HepG2 (cell line): ENCODE results near the gene ZSCAN21. TPM values are rescaled to one million over a fixed set of nuclear protein-coding genes. Genes with fewer than 3 reads are reported as not detected.

ENCODE experiments used
- EHMT2 ChIP-seq: fragments of 200-600 bp; sonication (generic); IDR thresholded peaks from 2 replicates; pipeline ENCODE4 v1.7.0; 2017; ENCODE audit warnings: antibody characterized with exemption, low read depth, low read length, borderline replicate concordance
- FOXA3 ChIP-seq: IDR thresholded peaks from 2 replicates; pipeline ENCODE4 v1.6.1; 2016; ENCODE audit warnings: missing genetic modification reagents, missing compliant biosample characterization
- MIER3 ChIP-seq: IDR thresholded peaks from 2 replicates; pipeline ENCODE4 v1.6.1; 2016; ENCODE audit warnings: missing compliant biosample characterization, borderline replicate concordance
- MTA3 ChIP-seq: sonication (generic); formaldehyde crosslinking; IDR thresholded peaks from 2 replicates; pipeline ENCODE4 v1.4.0; 2020; ENCODE audit warnings: missing genetic modification reagents
- NR2F2 ChIP-seq: IDR thresholded peaks from 2 replicates; pipeline ENCODE4 v1.6.1; 2012; ENCODE audit warnings: low read depth, inconsistent platforms, borderline replicate concordance
- NRL ChIP-seq: sonication (generic); formaldehyde crosslinking; IDR thresholded peaks from 2 replicates; pipeline ENCODE4 v1.5.0; 2020; ENCODE audit warnings: missing genetic modification reagents, mild to moderate bottlenecking, moderate library complexity, borderline replicate concordance
- PHF21A ChIP-seq: sonication (generic); formaldehyde crosslinking; IDR thresholded peaks from 2 replicates; pipeline ENCODE4 v1.5.0; 2020; ENCODE audit warnings: mild to moderate bottlenecking, missing genetic modification reagents
- POLR2G ChIP-seq: fragments of 200-400 bp; formaldehyde crosslinking; IDR thresholded peaks from 2 replicates; pipeline ENCODE4 v1.6.1; 2018; ENCODE audit warnings: mild to moderate bottlenecking, low read depth, low read length, moderate library complexity
- RARA ChIP-seq: IDR thresholded peaks from 2 replicates; pipeline ENCODE4 v1.6.1; 2016; ENCODE audit warnings: missing genetic modification reagents, missing compliant biosample characterization
- ZKSCAN5 ChIP-seq: sonication (generic); formaldehyde crosslinking; IDR thresholded peaks from 2 replicates; pipeline ENCODE4 v1.5.1; 2020; ENCODE audit warnings: mild to moderate bottlenecking, missing genetic modification reagents
- ZNF326 ChIP-seq: sonication (generic); formaldehyde crosslinking; IDR thresholded peaks from 2 replicates; pipeline ENCODE4 v1.4.0; 2020; ENCODE audit warnings: missing genetic modification reagents, borderline replicate concordance
- ZNF329 ChIP-seq: sonication (generic); formaldehyde crosslinking; IDR thresholded peaks from 2 replicates; pipeline ENCODE4 v1.9.0; 2021; ENCODE audit warnings: low read depth, mild to moderate bottlenecking, missing genetic modification reagents
- ZNF530 ChIP-seq: sonication (generic); formaldehyde crosslinking; IDR thresholded peaks from 2 replicates; pipeline ENCODE4 v1.5.0; 2020; ENCODE audit warnings: low read depth, mild to moderate bottlenecking, missing genetic modification reagents
- ZNF781 ChIP-seq: sonication (generic); formaldehyde crosslinking; IDR thresholded peaks from 2 replicates; pipeline ENCODE4 v1.5.1; 2020; ENCODE audit warnings: borderline replicate concordance, mild to moderate bottlenecking, missing genetic modification reagents; ENCODE audit errors: not compliant biosample characterization
- polyA plus RNA-seq, 8 experiments: library from polyadenylated mRNA; depleted of rRNA in 3 of 8; stranded (reverse) in 7 of 8; unstranded in 1 of 8; fragments of >200 nt; fragmentation: Illumina TruSeq in 4 of 8; extraction: Trizol in 4 of 8; gene quantifications; 2 replicates each; pipeline versions ENCODE4 v1.2.1 to v1.2.3, GENCODE V29; 2011 to 2016; ENCODE audit warnings: low read depth in 4 of 8, missing spikeins in 1 of 8, mixed read lengths in 1 of 8; ENCODE audit not compliant: insufficient read depth in 1 of 8
- total RNA-seq, 5 experiments: library from RNA; depleted of rRNA; stranded (reverse); fragments of >200 nt; fragmentation: Illumina TruSeq; extraction: Trizol; gene quantifications; 2 replicates each; pipeline ENCODE4 v1.2.3, GENCODE V29; 2016; ENCODE audit warnings: low read depth in 1 of 5
- TF ChIP-seq, protein P1 (sequence below): sonication (generic); formaldehyde crosslinking; IDR thresholded peaks from 2 replicates; pipeline ENCODE4 v1.4.0; 2020; ENCODE audit warnings: missing genetic modification reagents, borderline replicate concordance
- TF ChIP-seq, protein P2 (sequence below): sonication (generic); formaldehyde crosslinking; conservative IDR thresholded peaks from 2 replicates; pipeline ENCODE4 v1.4.0; 2020; ENCODE audit warnings: missing genetic modification reagents
- TF ChIP-seq, protein P3 (sequence below): sonication (generic); formaldehyde crosslinking; IDR thresholded peaks from 2 replicates; pipeline ENCODE4 v1.4.0; 2020; ENCODE audit warnings: missing genetic modification reagents
- TF ChIP-seq, protein P4 (sequence below): sonication (generic); formaldehyde crosslinking; IDR thresholded peaks from 2 replicates; pipeline ENCODE4 v1.5.0; 2020; ENCODE audit warnings: mild to moderate bottlenecking, missing genetic modification reagents, moderate library complexity
- TF ChIP-seq, protein P5 (sequence below): sonication (generic); formaldehyde crosslinking; IDR thresholded peaks from 2 replicates; pipeline ENCODE4 v1.4.0; 2020; ENCODE audit warnings: mild to moderate bottlenecking, missing genetic modification reagents

The ZSCAN21 gene
- total and polyA plus RNA-seq, 2 of the 13 experiments (the other 11 are each of a cell fraction or from before 2014, with no cell fraction given): 7.0 to 10.0 TPM

DNA sequence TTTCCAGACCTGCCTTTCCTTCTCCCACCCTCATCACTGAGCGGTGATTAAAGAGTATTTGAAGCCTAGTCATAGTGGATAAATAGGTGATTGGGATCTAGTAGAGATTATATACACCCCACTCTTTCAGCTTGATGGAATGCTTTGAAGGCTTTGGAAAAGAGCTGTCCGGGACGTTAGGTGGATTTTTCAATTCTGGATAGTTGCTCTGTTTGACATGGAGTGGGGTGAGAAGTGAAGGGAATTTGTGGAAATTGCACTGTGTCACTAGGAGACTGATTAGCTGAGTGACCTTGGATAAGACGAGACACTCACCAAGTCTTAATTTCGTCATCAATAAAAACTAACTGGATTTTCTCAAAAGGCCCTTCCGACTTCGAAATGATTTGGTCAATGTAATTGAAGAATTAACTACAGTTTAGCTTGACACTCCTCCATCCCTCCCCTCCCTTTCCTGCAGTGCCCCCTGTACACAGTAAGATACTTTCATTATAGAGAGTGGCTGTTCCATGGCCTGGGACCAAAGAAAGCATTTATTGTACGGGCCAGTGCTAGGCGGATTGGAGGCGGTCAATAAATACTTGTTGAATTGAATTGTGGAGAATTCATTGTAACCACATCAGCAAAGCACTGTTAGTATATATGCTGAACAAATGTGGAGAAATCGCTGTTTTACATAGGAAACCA, 33.2 kb upstream of the ZSCAN21 start (continued):
- TF ChIP-seq, protein P1, sequence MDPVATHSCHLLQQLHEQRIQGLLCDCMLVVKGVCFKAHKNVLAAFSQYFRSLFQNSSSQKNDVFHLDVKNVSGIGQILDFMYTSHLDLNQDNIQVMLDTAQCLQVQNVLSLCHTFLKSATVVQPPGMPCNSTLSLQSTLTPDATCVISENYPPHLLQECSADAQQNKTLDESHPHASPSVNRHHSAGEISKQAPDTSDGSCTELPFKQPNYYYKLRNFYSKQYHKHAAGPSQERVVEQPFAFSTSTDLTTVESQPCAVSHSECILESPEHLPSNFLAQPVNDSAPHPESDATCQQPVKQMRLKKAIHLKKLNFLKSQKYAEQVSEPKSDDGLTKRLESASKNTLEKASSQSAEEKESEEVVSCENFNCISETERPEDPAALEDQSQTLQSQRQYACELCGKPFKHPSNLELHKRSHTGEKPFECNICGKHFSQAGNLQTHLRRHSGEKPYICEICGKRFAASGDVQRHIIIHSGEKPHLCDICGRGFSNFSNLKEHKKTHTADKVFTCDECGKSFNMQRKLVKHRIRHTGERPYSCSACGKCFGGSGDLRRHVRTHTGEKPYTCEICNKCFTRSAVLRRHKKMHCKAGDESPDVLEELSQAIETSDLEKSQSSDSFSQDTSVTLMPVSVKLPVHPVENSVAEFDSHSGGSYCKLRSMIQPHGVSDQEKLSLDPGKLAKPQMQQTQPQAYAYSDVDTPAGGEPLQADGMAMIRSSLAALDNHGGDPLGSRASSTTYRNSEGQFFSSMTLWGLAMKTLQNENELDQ (CRISPR knock-in tag): no peak
- TF ChIP-seq, protein P2, sequence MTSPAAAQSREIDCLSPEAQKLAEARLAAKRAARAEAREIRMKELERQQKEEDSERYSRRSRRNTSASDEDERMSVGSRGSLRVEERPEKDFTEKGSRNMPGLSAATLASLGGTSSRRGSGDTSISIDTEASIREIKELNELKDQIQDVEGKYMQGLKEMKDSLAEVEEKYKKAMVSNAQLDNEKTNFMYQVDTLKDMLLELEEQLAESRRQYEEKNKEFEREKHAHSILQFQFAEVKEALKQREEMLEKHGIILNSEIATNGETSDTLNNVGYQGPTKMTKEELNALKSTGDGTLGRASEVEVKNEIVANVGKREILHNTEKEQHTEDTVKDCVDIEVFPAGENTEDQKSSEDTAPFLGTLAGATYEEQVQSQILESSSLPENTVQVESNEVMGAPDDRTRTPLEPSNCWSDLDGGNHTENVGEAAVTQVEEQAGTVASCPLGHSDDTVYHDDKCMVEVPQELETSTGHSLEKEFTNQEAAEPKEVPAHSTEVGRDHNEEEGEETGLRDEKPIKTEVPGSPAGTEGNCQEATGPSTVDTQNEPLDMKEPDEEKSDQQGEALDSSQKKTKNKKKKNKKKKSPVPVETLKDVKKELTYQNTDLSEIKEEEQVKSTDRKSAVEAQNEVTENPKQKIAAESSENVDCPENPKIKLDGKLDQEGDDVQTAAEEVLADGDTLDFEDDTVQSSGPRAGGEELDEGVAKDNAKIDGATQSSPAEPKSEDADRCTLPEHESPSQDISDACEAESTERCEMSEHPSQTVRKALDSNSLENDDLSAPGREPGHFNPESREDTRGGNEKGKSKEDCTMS: no peak
- TF ChIP-seq ZNF329 (CRISPR knock-in tag): no peak
- TF ChIP-seq ZNF326 (CRISPR knock-in tag): no peak
- TF ChIP-seq EHMT2: no peak
- no peak for TF ChIP-seq MIER3 (CRISPR knock-in tag)
- no peak for TF ChIP-seq PHF21A (CRISPR knock-in tag)
- no peak for TF ChIP-seq ZNF781 (CRISPR knock-in tag)
- TF ChIP-seq, protein P3, sequence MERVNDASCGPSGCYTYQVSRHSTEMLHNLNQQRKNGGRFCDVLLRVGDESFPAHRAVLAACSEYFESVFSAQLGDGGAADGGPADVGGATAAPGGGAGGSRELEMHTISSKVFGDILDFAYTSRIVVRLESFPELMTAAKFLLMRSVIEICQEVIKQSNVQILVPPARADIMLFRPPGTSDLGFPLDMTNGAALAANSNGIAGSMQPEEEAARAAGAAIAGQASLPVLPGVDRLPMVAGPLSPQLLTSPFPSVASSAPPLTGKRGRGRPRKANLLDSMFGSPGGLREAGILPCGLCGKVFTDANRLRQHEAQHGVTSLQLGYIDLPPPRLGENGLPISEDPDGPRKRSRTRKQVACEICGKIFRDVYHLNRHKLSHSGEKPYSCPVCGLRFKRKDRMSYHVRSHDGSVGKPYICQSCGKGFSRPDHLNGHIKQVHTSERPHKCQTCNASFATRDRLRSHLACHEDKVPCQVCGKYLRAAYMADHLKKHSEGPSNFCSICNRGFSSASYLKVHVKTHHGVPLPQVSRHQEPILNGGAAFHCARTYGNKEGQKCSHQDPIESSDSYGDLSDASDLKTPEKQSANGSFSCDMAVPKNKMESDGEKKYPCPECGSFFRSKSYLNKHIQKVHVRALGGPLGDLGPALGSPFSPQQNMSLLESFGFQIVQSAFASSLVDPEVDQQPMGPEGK (CRISPR knock-in tag): no peak
- 0 out of 2 replicates have a peak, but pooled peaks have one; percentile 3 for TF ChIP-seq NR2F2
- no peak for TF ChIP-seq ZKSCAN5
- TF ChIP-seq, protein P4, sequence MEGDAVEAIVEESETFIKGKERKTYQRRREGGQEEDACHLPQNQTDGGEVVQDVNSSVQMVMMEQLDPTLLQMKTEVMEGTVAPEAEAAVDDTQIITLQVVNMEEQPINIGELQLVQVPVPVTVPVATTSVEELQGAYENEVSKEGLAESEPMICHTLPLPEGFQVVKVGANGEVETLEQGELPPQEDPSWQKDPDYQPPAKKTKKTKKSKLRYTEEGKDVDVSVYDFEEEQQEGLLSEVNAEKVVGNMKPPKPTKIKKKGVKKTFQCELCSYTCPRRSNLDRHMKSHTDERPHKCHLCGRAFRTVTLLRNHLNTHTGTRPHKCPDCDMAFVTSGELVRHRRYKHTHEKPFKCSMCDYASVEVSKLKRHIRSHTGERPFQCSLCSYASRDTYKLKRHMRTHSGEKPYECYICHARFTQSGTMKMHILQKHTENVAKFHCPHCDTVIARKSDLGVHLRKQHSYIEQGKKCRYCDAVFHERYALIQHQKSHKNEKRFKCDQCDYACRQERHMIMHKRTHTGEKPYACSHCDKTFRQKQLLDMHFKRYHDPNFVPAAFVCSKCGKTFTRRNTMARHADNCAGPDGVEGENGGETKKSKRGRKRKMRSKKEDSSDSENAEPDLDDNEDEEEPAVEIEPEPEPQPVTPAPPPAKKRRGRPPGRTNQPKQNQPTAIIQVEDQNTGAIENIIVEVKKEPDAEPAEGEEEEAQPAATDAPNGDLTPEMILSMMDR: 0 out of 2 replicates have a peak, but pooled peaks have one; percentile 27
- no peak for TF ChIP-seq ZNF530 (CRISPR knock-in tag)
- TF ChIP-seq FOXA3 (CRISPR knock-in tag): peak; percentile 32; the same call in 1 of the 2 replicates
- no peak for TF ChIP-seq RARA
- TF ChIP-seq, protein P5, sequence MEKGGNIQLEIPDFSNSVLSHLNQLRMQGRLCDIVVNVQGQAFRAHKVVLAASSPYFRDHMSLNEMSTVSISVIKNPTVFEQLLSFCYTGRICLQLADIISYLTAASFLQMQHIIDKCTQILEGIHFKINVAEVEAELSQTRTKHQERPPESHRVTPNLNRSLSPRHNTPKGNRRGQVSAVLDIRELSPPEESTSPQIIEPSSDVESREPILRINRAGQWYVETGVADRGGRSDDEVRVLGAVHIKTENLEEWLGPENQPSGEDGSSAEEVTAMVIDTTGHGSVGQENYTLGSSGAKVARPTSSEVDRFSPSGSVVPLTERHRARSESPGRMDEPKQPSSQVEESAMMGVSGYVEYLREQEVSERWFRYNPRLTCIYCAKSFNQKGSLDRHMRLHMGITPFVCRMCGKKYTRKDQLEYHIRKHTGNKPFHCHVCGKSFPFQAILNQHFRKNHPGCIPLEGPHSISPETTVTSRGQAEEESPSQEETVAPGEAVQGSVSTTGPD (CRISPR knock-in tag): no peak
- no peak for TF ChIP-seq MTA3 (CRISPR knock-in tag)
- TF ChIP-seq POLR2G: peak; percentile 75
- no peak for TF ChIP-seq NRL (CRISPR knock-in tag)
